IPS-20b (cell line): ENCODE results near the gene TSPAN4.

Experiments used
- H3K27ac ChIP-seq: one replicate; pipeline ENCODE4 v1.5.1; 2013; ENCODE audit warnings: low read length
- H3K27me3 ChIP-seq: 2 replicates; pipeline ENCODE4 v1.6.1; 2013; ENCODE audit warnings: mild to moderate bottlenecking, low read length, inconsistent platforms; ENCODE audit not compliant: insufficient read depth
- H3K36me3 ChIP-seq: 2 replicates; pipeline ENCODE4 v1.6.1; 2013; ENCODE audit warnings: low read depth, mild to moderate bottlenecking, inconsistent platforms, low read length, moderate library complexity; ENCODE audit not compliant: insufficient read depth
- H3K4me1 ChIP-seq: 2 replicates; pipeline ENCODE4 v1.6.1; 2013; ENCODE audit warnings: mild to moderate bottlenecking, control low read depth, inconsistent platforms, low read length, moderate library complexity; ENCODE audit not compliant: insufficient read depth
- H3K4me3 ChIP-seq: 2 replicates; pipeline ENCODE4 v1.5.1; 2013; ENCODE audit warnings: mild to moderate bottlenecking, low read length, inconsistent platforms
- H3K9ac ChIP-seq: 2 replicates; pipeline ENCODE4 v1.6.1; 2013; ENCODE audit warnings: low read depth, mild to moderate bottlenecking, inconsistent platforms, low read length, moderate library complexity
- H3K9me3 ChIP-seq: 2 replicates; pipeline ENCODE4 v1.6.1; 2013; ENCODE audit warnings: mild to moderate bottlenecking, low read depth, low read length, inconsistent platforms; ENCODE audit not compliant: insufficient read depth

TSPAN4 gene

DNA sequence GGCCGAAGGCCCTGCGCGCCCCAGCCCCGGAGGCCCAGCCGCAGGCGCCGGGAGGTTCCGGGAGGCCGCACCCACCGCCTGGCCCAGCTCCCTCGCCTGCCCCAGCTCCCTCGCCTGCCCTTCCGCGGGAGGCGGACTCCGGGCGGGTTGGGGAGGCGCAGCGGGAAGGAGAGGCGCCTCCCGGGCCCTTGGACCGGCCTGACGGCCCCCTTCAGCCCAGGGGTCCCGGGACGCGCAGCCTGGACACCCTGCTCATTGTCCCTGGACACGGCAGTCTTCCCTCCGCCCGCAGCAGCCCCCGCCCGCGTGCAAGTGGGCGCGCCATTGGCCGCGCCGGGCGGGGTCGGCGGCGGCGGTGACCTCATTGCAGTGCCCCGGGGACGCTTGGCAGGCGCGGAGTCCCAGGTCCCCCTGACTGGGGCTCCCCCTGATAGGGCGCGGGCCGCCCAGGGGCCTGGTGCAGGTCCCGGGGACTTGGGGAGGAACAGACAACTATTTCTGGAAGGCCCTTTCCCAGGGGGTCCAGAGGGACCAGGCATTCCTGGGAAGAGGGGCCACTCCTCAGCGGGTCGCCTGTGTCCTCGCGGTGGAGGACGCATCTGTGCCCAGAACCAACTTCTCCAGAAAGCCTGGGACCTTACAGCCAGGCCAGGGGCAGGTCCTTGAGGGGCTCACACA is 9.4 kb upstream of the TSPAN4 start:
- H3K4me3 ChIP-seq, result peak overlapping the region; percentile 69
- peaks cover 51% of the 10 kb centered on the region for H3K27me3 ChIP-seq
- H3K36me3 ChIP-seq, result peaks cover 17% of the 10 kb centered on the region; the same call in 1 of the 2 replicates
- peak overlapping the region; percentile 74; the same call in 1 of the 2 replicates for H3K9ac ChIP-seq
- no peak overlapping the region for H3K27ac ChIP-seq
- peaks cover 19% of the 10 kb centered on the region for H3K4me1 ChIP-seq
- no peaks in the 10 kb centered on the region for H3K9me3 ChIP-seq

DNA sequence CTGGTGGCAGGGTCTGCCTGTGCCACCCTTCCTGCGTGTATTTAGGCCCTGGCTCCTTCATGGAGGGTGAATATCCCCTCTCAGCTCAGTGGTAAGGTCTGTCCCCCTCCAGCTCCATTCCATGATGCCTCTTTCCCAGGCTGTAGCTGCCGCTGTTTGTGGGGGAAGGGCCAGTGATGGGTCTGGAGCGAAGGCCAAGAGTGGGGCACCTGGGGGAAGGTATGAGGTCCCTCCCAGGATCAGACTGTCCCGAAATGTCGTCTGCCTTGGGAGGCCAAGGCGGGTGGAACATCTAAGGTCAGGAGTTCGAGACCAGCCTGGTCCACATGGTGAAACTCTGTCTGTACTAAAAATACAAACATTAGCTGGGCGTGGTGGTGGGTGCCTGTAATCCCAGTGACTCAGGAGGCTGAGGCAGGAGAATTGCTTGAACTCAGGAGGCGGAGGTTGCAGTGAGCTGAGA is 8.8 kb upstream of the TSPAN4 start:
- Histone ChIP-seq H3K9ac (no peak overlapping the region), H3K36me3 (peaks cover 22% of the 10 kb centered on the region; the same call in 1 of the 2 replicates), H3K27ac (no peak overlapping the region), H3K27me3 (peaks cover 45% of the 10 kb centered on the region), H3K4me1 (peaks cover 18% of the 10 kb centered on the region), H3K4me3 (peak overlapping the region; percentile 69; the same call in 1 of the 2 replicates), H3K9me3 (no peaks in the 10 kb centered on the region)

DNA sequence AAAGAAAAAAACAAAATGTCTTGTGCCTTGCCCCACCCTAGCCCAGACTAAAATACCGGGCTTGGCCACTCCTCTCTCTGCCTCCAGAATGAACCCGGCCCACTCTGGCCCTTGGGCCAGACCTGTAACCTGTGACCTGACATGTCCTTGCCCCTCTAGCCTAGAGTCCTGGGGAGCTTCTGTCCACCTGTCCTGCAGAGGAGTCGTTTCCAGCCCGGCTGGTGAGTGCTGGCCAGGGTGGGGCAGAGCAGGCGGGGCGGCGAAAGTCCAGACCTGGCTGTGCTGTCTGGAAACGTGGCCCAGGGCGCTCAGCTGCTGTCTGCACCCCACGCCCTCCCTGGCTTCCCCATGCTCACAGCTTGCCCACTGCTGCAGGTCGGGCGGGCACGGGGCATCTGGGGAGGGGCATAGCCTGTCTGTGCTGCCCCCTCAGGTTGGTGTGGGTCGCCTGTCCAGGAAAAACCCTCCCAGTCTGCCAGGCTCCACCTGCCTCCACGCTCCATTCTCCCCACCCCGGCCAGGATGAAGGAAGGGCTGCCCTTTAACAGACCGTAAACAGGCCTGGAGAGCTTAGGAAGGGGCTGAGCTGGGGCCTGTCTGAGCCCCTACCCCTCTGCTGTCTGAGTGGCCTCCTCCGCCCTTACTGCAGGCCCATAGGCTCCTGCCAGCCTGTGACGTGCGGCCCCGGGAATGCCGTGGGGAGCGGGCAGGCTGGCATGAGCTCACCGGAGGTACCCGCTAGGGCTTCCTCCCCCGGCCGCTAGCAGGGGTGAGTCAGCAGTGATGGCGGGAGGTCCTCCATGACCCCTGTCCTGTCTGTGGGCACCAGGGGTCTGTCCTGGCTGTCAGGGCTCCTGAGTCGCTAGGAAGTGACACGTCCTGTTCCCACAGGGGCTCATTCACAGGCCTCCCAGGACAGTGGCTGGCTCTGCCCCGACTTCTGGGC is 8.0 kb upstream of the TSPAN4 start:
- peaks cover 16% of the 10 kb centered on the region for H3K4me1 ChIP-seq
- no peaks in the 10 kb centered on the region for H3K9me3 ChIP-seq
- no peak overlapping the region for H3K27ac ChIP-seq
- no peak overlapping the region for H3K4me3 ChIP-seq
- H3K27me3 ChIP-seq, result peaks cover 37% of the 10 kb centered on the region
- H3K36me3 ChIP-seq, result peaks cover 30% of the 10 kb centered on the region
- H3K9ac ChIP-seq, result no peak overlapping the region

DNA sequence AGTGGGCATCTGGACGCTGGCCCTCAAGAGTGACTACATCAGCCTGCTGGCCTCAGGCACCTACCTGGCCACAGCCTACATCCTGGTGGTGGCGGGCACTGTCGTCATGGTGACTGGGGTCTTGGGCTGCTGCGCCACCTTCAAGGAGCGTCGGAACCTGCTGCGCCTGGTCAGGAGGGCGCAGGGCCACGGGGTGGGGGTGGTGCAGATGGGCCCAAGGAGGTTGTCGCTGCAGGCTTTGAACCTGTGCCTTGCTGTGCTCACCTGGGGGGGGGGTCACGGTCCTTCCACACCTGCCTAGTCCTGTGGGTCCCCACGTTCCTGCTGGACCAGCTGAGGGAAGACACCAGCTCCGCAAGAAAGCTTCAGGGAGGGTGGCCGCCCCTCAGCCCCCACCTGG is 6.4 kb upstream of the TSPAN4 start:
- Histone ChIP-seq H3K27ac (no peak overlapping the region), H3K9me3 (no peaks in the 10 kb centered on the region), H3K36me3 (peaks cover 43% of the 10 kb centered on the region), H3K4me3 (no peak overlapping the region), H3K9ac (no peak overlapping the region), H3K4me1 (peaks cover 21% of the 10 kb centered on the region), H3K27me3 (peaks cover 21% of the 10 kb centered on the region)

DNA sequence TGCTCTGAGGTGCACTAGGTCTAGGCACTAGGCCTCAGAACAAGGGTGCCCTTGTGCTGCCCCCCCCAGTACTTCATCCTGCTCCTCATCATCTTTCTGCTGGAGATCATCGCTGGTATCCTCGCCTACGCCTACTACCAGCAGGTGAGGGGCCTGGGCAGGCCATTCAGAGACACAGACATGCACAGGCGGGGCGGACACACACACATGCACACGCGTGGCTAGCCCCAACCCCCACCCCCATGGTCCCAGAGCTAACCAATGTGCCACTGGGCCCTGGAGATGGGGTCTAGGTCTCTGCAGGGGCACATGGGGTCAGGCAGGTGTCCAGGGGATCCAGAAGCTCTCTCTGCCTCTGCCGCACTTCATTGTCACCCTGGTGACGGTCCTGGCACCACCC is 6.0 kb upstream of the TSPAN4 start:
- Histone ChIP-seq H3K4me3 (no peak overlapping the region), H3K27me3 (peaks cover 17% of the 10 kb centered on the region), H3K4me1 (peaks cover 19% of the 10 kb centered on the region), H3K27ac (no peak overlapping the region), H3K36me3 (peaks cover 43% of the 10 kb centered on the region), H3K9ac (no peak overlapping the region), H3K9me3 (no peaks in the 10 kb centered on the region)

DNA sequence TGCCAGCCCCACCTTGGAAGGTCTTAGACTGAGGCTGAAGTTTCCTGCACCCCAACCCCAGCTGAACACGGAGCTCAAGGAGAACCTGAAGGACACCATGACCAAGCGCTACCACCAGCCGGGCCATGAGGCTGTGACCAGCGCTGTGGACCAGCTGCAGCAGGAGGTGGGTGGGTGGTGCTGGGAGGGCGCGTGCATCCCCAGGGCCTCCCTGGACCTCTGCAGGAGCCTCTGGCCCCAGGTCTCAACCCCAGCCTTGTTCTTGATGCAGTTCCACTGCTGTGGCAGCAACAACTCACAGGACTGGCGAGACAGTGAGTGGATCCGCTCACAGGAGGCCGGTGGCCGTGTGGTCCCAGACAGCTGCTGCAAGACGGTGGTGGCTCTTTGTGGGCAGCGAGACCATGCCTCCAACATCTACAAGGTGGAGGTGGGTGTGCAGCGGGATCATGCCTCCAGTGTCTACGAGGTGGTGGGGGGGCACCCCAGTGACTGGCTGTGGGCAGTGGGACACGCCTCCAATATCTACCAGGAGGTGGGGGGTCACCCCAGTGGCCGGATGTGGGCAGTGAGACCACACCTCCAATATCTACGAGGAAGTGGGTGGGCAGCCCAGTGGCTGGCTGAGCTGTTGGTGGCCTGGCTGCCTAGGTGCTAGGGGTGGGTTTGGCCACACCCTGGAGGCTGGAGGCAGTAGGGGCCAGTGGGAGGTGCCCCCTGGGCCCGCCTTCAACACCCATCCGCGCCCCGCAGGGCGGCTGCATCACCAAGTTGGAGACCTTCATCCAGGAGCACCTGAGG is 5.3 kb upstream of the TSPAN4 start:
- Histone ChIP-seq H3K9ac (no peak overlapping the region), H3K36me3 (peaks cover 43% of the 10 kb centered on the region), H3K9me3 (no peaks in the 10 kb centered on the region)

DNA sequence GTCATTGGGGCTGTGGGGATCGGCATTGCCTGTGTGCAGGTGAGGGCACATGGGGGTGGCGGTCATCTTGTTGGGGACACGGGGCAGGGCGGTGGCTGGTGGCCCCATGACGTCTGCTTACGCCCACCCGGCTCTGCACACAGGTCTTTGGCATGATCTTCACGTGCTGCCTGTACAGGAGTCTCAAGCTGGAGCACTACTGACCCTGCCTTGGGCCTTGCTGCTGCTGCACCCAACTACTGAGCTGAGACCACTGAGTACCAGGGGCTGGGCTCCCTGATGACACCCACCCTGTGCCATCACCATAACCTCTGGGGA is 4.7 kb upstream of the TSPAN4 start:
- Histone ChIP-seq H3K4me1 (peaks cover 13% of the 10 kb centered on the region), H3K27me3 (peaks cover 8% of the 10 kb centered on the region; the same call in 1 of the 2 replicates), H3K36me3 (peaks cover 43% of the 10 kb centered on the region), H3K9ac (no peak overlapping the region), H3K9me3 (no peaks in the 10 kb centered on the region), H3K27ac (no peak overlapping the region), H3K4me3 (no peak overlapping the region)

More for the DNA sequence above, 5.3 kb upstream of the TSPAN4 start:
- Histone ChIP-seq H3K4me1 (peaks cover 13% of the 10 kb centered on the region), H3K27me3 (peaks cover 10% of the 10 kb centered on the region; the same call in 1 of the 2 replicates), H3K27ac (no peak overlapping the region), H3K4me3 (no peak overlapping the region)

DNA sequence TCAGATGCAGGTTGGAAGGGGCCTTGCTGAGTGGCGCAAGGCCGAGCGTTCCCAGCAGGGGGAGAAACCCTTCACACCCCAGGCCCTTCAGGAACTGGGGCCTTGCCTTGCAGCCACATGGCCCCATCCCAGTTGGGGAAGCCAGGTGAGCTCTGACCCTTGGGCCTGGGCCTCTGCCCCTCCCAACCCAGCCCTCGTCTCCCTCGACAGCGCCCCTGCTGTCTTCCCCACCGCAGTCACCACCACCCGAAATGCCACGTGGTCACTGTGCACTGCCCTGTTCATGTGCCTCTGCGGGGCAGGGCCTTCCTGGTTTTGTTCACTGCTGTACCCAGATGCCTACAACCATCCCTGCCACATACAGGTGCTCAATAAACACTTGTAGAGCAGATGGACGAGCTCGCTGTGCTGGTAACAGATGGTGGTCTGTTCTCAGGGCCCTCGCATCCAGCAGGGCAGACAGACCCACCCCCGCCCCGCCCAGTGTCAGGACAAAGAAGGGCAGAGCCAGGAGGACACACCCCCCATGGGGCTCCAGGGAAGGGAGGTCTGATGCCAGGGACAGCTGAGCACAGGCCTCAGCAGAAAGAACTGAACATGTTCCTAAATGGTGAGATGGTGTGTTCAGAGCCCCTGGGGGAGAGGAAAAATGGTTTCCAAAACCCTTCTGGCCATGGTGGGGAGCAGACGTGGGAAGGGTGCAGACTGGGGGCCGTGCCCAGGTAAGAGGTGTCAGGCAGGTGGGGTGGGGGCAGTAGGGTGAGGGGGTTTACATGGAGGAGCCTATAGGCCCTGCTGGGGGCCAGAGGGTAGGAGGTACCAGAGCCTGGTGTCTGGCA is 4.0 kb upstream of the TSPAN4 start:
- peaks cover 4% of the 10 kb centered on the region; the same call in 1 of the 2 replicates for H3K27me3 ChIP-seq
- no peak overlapping the region for H3K4me3 ChIP-seq
- H3K27ac ChIP-seq, result no peak overlapping the region
- no peak overlapping the region for H3K9ac ChIP-seq
- H3K9me3 ChIP-seq, result no peaks in the 10 kb centered on the region
- H3K4me1 ChIP-seq, result peaks cover 13% of the 10 kb centered on the region
- H3K36me3 ChIP-seq, result peaks cover 43% of the 10 kb centered on the region

DNA sequence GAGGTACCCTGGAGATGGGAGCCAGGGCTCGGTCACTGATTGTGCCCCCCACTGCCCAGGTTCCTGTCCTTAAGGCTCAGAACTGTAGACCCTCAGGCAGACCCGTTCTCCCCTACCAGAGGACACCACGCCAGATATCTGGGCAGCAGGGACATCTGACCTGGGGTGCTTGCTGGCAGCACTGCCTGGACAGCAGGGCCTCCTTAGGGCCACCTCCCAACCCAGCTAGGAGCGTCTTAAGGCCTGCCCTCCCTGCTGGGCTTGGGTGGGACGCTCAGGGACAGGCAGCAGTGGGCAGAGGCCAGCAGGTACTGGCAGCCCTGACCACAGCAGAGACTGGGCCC is 3.4 kb upstream of the TSPAN4 start:
- peaks cover 43% of the 10 kb centered on the region for H3K36me3 ChIP-seq
- no peak overlapping the region for H3K27ac ChIP-seq
- no peak overlapping the region for H3K4me3 ChIP-seq
- no peaks in the 10 kb centered on the region for H3K27me3 ChIP-seq
- no peaks in the 10 kb centered on the region for H3K9me3 ChIP-seq
- no peak overlapping the region for H3K9ac ChIP-seq
- peaks cover 10% of the 10 kb centered on the region for H3K4me1 ChIP-seq

DNA sequence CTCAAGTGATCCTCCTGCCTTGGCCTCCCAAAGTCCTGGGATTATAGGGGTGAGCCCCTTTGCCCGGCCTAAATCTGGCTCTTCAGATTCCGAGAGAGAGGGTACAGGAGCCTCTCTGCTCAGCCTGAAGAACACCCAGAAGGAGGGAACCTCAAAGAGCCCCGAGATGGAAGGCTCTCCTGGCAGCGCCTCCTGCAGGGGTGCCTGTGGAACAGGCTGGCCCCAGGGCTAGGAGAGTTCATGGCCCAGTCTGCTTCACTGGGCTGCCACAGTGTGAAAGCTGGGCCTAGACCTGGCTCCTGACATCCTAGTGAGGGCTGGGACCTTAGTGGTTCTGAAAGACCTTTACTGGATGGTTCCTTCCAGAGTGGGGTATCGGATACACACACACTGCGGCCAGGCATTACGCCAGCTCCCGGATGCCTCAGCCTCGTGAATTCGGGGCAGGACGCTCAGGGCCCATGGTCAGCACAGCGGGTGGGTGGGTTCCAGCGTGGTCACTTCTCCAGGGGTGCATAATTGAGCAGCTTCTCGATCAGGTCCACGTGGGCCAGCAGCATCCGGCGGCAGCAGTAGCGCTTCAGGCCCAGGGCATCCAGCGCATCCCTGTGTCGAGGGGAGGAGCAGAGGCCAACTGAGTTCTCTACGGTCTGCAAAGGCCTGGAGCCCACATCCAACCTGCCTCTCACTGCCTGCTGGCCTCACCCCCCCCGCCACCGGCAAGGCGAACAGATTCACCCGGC is 2.6 kb upstream of the TSPAN4 start:
- H3K36me3 ChIP-seq, result peaks cover 43% of the 10 kb centered on the region
- H3K9ac ChIP-seq, result no peak overlapping the region
- H3K27me3 ChIP-seq, result no peaks in the 10 kb centered on the region
- peaks cover 10% of the 10 kb centered on the region; the same call in 1 of the 2 replicates for H3K4me1 ChIP-seq
- H3K4me3 ChIP-seq, result no peak overlapping the region
- H3K27ac ChIP-seq, result no peak overlapping the region
- no peaks in the 10 kb centered on the region for H3K9me3 ChIP-seq
